Mesothelial cell of epicardium (in vitro differentiated cells): Measurements from ENCODE around the gene NDUFV3. TPM values are rescaled to one million over a fixed set of nuclear protein-coding genes. Genes with fewer than 3 reads are reported as not detected.
"Not testable (repeated sequence)": the region's sequence is repeated elsewhere in the genome, so short reads cannot be mapped to it uniquely, and the experiment has no call there.

ENCODE experiments used
- DNase-seq, 2 experiments: peaks; one replicate each; pipeline ENCODE4 v3.0.0; 2021; ENCODE audit warnings: low spot score in 2 of 2; ENCODE audit not compliant: unreplicated experiment in 2 of 2
- H3K27ac Mint-ChIP-seq: 2 replicates; pipeline ENCODE4 v1.8.0; 2021; ENCODE audit warnings: mixed read lengths
- H3K27me3 Mint-ChIP-seq: 2 replicates; pipeline ENCODE4 v1.8.0; 2021; ENCODE audit warnings: low read depth, mixed read lengths
- H3K36me3 Mint-ChIP-seq: 2 replicates; pipeline ENCODE4 v1.8.0; 2021; ENCODE audit warnings: mixed read lengths
- H3K4me1 Mint-ChIP-seq: 2 replicates; pipeline ENCODE4 v1.8.0; 2021; ENCODE audit warnings: mixed read lengths
- H3K4me3 Mint-ChIP-seq: 2 replicates; pipeline ENCODE4 v1.8.0; 2021; ENCODE audit warnings: mild to moderate bottlenecking, moderate library complexity, mixed read lengths
- H3K9me3 Mint-ChIP-seq: 2 replicates; pipeline ENCODE4 v1.8.0; 2021; ENCODE audit warnings: mixed read lengths
- total RNA-seq: library from RNA; stranded (reverse); gene quantifications from 3 replicates; pipeline ENCODE4 v1.2.1, GENCODE V29; 2021
- TF ChIP-seq, protein P1 (sequence below): fragments of 200-600 bp; sonication (generic); IDR thresholded peaks from one replicate; pipeline ENCODE4 v1.5.0; 2021; ENCODE audit warnings: antibody characterized with exemption; ENCODE audit not compliant: unreplicated experiment

The NDUFV3 gene
- total RNA-seq, 1 donor from 2014 or later, result 34.4 TPM

GRCh38 chr21:42924433-42924751 is 31.3 kb downstream of the NDUFV3 start:
- no peaks in the 10 kb centered on the region for H3K27me3 Mint-ChIP-seq
- DNase-seq, result no peak
- H3K36me3 Mint-ChIP-seq, result peaks cover 2% of the 10 kb centered on the region
- H3K9me3 Mint-ChIP-seq, result no peaks in the 10 kb centered on the region
- H3K4me1 Mint-ChIP-seq, result peaks cover 17% of the 10 kb centered on the region
- TF ChIP-seq, protein P1, sequence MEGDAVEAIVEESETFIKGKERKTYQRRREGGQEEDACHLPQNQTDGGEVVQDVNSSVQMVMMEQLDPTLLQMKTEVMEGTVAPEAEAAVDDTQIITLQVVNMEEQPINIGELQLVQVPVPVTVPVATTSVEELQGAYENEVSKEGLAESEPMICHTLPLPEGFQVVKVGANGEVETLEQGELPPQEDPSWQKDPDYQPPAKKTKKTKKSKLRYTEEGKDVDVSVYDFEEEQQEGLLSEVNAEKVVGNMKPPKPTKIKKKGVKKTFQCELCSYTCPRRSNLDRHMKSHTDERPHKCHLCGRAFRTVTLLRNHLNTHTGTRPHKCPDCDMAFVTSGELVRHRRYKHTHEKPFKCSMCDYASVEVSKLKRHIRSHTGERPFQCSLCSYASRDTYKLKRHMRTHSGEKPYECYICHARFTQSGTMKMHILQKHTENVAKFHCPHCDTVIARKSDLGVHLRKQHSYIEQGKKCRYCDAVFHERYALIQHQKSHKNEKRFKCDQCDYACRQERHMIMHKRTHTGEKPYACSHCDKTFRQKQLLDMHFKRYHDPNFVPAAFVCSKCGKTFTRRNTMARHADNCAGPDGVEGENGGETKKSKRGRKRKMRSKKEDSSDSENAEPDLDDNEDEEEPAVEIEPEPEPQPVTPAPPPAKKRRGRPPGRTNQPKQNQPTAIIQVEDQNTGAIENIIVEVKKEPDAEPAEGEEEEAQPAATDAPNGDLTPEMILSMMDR, result no peak
- peak overlapping the region; percentile 83 for H3K27ac Mint-ChIP-seq
- peak overlapping the region; percentile 39 for H3K4me3 Mint-ChIP-seq

- TF ChIP-seq, protein P1, result no peak
- DNase-seq, result no peak
- peaks cover 17% of the 10 kb centered on the region for H3K4me1 Mint-ChIP-seq
- peaks cover 2% of the 10 kb centered on the region for H3K36me3 Mint-ChIP-seq
- H3K27ac Mint-ChIP-seq, result peak within 1 kb of the TSS; percentile 87
- no peaks in the 10 kb centered on the region for H3K9me3 Mint-ChIP-seq
- H3K27me3 Mint-ChIP-seq, result no peaks in the 10 kb centered on the region
- H3K4me3 Mint-ChIP-seq, result peak within 1 kb of the TSS; percentile 39
Measured at GRCh38 chr21:42925114-42925926, 32.2 kb downstream of the NDUFV3 start, which contains the start of gene ERVH48-1. Gene ERVH48-1, minus strand, starts transcription at chr21:42925630. Its CDS starts 6,624 bp downstream, at chr21:42919006.

- H3K9me3 Mint-ChIP-seq, H3K4me3 Mint-ChIP-seq, H3K27me3 Mint-ChIP-seq, H3K36me3 Mint-ChIP-seq, DNase-seq: not testable (repeated sequence)
- H3K27ac Mint-ChIP-seq, result peak overlapping the region; percentile 16
- peaks cover 32% of the 10 kb centered on the region for H3K4me1 Mint-ChIP-seq
Measured at GRCh38 chr21:42927474-42928200, 34.5 kb downstream of the NDUFV3 start.

DNA sequence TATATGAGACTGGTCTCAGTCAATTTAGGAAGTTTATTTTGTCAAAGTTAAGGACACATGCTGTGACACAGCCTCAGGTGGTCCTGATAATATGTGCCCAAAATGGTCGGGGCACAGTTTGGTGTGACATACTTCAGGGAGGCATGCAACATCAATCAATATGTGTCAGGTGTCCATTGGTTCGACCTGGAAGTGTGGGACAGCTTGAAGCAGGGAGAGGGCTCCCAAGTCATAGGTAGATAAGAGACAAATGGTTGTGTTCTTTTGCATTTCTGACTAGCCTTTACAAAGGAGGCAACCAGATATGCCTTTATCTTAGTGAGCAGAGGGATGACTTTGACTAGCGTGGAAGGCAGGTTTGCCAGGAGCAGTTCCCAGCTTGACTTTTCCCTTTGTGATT is 36.9 kb downstream of the NDUFV3 start:
- Mint-ChIP-seq H3K4me1 (peaks cover 40% of the 10 kb centered on the region), H3K9me3 (no peaks in the 10 kb centered on the region), H3K4me3 (no peak overlapping the region), H3K27ac (no peak overlapping the region), H3K27me3 (no peaks in the 10 kb centered on the region), H3K36me3 (peaks cover 2% of the 10 kb centered on the region)
- DNase-seq, result no peak
- TF ChIP-seq, protein P1, result no peak

DNA sequence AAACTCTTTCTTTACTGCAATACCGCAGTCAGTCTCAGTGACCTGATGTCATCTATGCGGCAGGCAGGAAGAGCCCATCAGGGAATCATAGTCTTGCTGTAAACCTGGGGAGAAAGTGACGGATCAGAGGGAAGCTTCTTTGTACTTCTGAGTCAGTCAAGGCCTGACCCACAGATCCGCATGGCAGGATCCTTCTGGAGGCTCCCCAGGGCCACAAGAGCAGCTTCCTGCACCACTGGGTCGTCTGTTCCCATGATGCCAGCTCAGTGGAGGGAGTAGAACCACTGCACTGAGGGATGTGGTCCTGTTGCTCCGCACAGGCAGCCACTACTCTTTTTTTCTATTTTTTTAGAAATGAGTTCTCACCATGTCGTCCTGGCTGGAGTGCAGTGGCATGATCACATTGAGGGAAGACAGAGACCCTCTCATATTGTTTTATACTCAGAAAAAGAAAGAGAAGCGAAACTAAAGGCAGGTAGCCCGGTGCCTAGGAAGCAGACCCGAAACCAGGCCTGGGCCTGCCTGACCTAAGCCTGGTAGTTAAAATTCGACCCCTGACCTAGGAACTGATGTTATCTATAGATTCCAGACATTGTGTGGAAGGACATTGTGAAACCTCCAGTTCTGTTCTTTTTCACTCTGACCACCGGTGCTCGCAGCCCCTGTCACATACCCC is 38.6 kb downstream of the NDUFV3 start:
- DNase-seq, result no peak
- Mint-ChIP-seq H3K4me1 (peaks cover 52% of the 10 kb centered on the region), H3K9me3 (no peaks in the 10 kb centered on the region), H3K27me3 (no peaks in the 10 kb centered on the region), H3K4me3 (no peak overlapping the region), H3K36me3 (peaks cover 2% of the 10 kb centered on the region), H3K27ac (peak overlapping the region; percentile 89)
- TF ChIP-seq, protein P1, result no peak

GRCh38 chr21:42932378-42933136 is 39.4 kb downstream of the NDUFV3 start:
- Mint-ChIP-seq H3K4me1 (peaks cover 60% of the 10 kb centered on the region), H3K4me3 (peak overlapping the region; percentile 22), H3K27ac (peak overlapping the region; percentile 89)

DNA sequence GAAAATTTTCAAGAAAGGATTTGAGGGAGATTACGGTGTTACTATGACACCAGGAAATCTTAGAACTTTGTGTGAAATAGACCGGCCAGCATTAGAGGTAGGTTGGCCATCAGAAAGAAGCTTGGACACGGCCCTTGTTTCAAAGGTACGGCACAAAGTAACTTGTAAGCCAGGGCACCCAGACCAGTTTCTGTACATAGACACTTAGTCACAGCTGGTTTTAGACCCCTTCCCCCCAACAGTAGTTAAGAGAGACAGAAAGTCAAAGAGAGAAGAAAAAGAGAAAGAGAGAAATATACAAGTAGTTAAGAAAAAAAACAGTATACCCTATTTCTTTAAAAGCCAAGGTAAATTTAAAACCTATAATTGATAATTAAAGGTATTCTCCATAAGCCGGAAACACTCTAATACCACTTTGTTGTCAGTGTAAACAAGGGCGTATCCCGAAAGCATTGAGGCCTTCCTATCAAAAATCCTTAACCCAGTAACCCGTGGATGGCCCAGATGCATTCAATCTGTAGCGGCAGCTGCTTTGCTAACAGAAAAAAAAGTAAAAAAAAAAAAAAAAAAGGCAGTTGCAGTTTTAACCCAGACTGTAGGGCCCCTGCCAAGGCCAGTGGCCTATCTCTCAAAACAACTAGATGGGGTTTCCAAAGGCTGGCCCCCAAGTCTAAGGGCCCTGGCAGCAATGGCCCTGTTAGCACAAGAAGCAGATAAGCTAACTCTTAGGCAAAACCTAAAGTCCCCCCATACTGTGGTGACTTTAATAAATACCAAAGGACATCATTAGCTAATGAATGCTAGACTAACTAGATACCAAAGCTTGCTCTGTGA is 40.2 kb downstream of the NDUFV3 start:
- H3K36me3 Mint-ChIP-seq, DNase-seq, H3K9me3 Mint-ChIP-seq, H3K27me3 Mint-ChIP-seq: not testable (repeated sequence)
- peaks cover 68% of the 10 kb centered on the region for H3K4me1 Mint-ChIP-seq
- peak overlapping the region; percentile 89 for H3K27ac Mint-ChIP-seq
- peak overlapping the region; percentile 22 for H3K4me3 Mint-ChIP-seq

More at GRCh38 chr21:42932378-42933136, 39.4 kb downstream of the NDUFV3 start:
- not testable (repeated sequence) for H3K9me3 Mint-ChIP-seq, H3K27me3 Mint-ChIP-seq, DNase-seq, H3K36me3 Mint-ChIP-seq

- Mint-ChIP-seq H3K4me3 (peak overlapping the region; percentile 33), H3K27ac (peak overlapping the region; percentile 83), H3K4me1 (peaks cover 72% of the 10 kb centered on the region)
- DNase-seq, H3K9me3 Mint-ChIP-seq, H3K36me3 Mint-ChIP-seq, H3K27me3 Mint-ChIP-seq: not testable (repeated sequence)
Measured at GRCh38 chr21:42933973-42934372, 40.9 kb downstream of the NDUFV3 start.
